MV-4-11 (cell line): ENCODE results near the gene DTNA.

ENCODE experiments used
- DNase-seq: peaks from one replicate; lab custom pipeline; 2025; lab: John Stamatoyannopoulos, UW

DTNA gene

DNA sequence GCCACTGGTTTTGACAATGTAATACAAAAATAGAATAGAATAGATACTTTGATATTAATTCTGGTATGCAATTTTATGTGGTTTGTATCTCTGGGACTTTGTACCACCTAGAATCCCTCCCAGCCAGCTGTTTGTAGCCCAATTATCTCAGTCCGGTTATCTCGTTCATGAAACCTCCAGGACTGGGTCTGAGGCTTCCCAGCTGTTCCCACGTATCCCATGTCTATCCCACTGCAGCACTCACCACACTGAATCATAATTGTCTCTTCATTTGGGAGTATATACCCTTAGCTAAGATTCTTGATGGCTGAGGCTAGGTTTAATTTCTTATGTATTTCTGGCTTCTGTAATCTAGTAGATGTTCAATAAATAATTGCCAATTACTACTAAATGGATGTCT, 226.7 kb downstream of the DTNA start:
- no peak for DNase-seq

DNA sequence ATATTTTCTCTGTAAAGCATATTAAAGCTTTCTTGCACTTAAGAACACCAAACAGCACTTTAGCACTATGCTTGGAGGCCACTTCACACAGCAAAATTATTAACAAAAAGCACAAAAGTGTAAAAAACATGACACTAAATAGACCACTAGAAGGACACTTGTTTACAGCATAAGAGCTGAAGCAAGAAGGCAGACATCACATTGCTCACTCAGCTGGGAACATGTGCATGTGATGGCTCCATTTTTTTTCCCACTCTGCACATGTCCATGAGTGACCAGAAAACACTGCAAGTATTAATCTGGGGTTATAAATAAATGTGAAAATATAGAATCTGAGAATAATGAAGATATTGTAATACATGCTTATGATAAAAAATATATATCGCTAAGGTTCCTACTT, 228.0 kb downstream of the DTNA start:
- DNase-seq: no peak
